ENCODE results near the gene COLEC12.

DNA sequence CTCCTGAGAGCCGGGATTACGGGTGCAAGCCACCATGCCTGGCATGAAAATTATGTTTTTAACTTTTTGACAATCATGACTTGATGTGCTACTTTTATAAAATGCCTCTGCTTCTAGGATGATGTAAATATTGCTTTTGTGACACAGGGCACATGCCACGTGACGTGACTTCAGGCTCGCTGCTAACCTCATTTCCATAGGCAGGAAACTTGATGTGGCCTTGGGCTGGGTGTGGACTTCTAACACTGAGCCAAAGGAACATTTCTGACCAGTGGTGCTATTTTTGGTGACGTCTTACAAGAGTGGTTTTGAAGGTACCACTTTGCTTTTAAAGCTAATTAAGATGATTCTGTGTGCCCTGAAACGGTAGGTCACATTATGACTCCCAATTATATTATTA is 198.4 kb downstream of the COLEC12 start:
- TF ChIP-seq, protein P1, sequence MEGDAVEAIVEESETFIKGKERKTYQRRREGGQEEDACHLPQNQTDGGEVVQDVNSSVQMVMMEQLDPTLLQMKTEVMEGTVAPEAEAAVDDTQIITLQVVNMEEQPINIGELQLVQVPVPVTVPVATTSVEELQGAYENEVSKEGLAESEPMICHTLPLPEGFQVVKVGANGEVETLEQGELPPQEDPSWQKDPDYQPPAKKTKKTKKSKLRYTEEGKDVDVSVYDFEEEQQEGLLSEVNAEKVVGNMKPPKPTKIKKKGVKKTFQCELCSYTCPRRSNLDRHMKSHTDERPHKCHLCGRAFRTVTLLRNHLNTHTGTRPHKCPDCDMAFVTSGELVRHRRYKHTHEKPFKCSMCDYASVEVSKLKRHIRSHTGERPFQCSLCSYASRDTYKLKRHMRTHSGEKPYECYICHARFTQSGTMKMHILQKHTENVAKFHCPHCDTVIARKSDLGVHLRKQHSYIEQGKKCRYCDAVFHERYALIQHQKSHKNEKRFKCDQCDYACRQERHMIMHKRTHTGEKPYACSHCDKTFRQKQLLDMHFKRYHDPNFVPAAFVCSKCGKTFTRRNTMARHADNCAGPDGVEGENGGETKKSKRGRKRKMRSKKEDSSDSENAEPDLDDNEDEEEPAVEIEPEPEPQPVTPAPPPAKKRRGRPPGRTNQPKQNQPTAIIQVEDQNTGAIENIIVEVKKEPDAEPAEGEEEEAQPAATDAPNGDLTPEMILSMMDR (IDR thresholded peaks at IDR 0.05), result no peak
- TF ChIP-seq POLR2A (IDR thresholded peaks at IDR 0.05), result no peak

Data from thyroid gland (tissue), 4 donors.